HG03159 (cell line): ENCODE measurements around the gene CHPF2.

ENCODE experiments used
- ATAC-seq: cut with Tn5 transposase; IDR thresholded peaks from one replicate; pipeline ENCODE4 v1.9.1; 2021; ENCODE audit warnings: mild to moderate bottlenecking, moderate library complexity; ENCODE audit not compliant: unreplicated experiment

CHPF2 gene

DNA sequence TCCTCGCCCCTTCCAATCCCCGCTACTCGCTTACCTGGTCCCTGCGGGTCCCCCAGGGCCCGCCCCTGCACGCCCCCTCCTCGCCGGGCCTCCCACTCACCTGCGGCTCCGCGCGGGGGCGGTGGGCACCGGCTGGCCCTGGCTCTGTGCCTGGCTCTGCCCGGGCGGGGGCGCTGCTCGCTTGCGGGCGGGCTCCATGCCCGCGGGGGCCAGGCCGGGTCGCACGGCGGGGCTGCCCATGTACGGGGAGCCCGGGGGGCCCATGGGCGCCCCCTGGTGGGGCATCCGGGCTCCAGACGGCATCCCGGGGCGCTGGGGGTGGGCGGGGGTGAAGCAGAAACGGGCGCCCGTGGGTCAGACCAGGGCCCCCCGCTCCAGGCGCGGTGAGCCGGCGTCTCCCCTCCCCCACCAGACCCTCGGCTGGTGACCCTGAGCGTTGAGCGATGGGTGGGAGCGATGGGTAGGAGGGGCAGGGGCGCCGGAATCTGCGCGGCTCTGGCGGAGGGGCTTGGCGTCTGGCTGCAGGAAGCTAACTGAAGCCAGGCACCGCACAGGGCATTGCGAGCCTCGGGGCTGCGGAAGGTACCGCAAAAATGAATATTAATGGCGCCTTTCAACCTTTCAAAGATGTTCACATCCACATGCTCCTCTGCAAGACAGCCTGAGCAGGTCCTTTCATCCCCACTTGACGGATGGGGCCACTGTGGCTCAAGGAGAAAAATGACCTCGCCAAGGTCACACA is 13.2 kb downstream of the CHPF2 start:
- no peak for ATAC-seq

DNA sequence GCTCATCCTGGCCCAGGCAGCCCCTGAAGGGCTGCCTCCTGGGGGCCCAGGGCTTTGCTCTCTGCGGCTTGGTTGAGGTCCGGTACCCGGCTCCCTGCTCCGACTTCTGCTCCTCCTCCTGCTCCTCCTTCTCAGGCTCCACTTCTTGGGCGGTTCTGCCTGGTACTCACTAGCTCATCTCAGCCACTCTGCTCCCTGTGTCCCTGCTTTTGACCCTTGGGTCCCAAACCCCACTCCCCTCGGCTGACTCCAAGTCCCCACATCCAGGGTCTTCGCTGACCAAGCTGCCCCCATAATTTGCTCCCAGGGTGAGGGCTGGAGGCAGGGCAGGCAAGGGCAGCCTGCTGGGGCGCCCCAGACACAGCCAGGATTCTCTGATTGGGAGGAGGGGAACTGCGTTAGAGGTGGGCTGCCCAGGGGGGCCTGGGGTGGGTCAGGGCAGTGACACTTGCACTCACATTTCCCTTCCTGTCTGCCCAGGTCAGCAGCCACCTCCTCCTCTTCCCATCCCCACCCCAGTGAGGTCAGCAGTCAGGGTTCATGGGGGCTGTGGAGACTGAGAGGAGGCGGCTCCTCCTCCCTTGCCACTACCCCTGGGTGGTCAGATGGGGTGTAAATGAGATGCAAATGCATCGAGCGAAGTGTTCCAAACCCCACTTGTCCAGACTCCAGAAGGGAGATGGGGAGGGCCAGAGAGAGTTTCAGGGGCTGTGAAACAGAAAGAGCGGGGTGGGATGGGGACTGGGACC is 14.0 kb downstream of the CHPF2 start:
- no peak for ATAC-seq

DNA sequence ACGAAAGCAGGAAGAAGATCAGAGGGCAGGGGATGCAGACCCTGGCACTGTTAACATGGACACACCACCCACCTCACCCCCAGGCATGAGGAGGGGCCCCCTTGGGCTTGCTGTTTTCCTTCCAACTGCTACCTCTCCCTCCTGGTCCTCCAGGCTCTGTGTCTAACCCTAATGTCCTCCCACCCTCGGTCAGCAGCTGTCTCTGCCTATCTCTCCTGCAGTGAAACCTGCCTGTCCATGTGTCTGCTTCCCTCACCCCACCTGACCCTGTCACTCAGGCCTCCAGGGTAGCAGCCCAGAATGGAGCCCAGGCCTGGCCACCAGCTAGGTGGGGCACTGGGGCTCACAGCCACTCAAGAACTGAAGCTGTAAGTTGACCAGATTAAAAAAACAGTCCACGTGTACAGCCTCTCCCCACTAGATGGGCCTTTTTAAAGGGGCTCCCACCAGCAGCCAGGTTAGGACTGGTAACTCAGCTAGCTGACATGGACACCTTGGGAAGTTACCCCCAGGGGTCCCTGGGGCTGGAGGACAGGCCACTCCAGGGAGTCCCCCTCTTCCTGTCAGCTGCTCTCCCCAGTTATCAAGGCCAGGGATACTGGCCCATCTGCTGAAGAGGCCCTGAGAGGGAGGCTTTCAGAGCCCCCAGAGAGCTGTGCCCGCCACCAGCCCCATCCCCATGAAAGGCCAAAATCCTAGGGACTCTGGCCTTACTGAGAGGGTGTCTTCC is 14.7 kb downstream of the CHPF2 start:
- no peak for ATAC-seq

DNA sequence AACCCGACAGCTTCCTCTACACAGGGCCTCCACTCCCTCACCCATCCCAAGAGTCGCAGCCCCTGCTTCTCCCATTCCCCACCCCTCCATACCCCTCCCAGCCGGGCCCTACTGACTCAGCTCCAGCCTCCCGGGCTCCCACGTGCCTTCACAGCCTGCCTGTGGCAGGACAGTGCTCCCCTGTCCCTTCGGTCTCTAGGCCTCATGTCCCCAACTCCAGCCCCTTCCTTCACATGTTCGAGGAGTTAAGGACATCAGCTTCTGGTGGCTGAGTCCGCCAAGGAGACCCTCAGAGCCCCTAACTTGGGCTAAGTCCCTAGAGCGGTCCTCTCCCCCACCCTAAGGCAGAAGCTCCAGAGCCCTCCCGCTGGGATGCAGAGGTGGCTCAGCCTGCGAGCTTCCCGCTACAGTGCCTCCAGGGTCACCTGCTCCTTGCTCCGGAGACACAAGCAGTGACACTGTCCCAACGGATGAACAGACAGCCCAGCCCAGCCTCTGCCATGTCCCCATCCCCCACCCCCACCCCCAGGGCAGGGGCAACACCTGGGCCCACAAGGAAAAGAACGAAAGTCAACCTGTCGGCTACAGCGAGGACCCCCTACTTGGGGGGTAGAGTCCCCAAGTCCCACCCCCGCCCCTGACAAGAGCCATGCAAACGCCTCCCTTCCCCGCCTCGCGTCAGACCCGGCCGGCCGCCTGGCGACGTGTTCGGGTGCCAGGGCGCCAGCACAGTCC is 15.5 kb downstream of the CHPF2 start:
- no peak for ATAC-seq

DNA sequence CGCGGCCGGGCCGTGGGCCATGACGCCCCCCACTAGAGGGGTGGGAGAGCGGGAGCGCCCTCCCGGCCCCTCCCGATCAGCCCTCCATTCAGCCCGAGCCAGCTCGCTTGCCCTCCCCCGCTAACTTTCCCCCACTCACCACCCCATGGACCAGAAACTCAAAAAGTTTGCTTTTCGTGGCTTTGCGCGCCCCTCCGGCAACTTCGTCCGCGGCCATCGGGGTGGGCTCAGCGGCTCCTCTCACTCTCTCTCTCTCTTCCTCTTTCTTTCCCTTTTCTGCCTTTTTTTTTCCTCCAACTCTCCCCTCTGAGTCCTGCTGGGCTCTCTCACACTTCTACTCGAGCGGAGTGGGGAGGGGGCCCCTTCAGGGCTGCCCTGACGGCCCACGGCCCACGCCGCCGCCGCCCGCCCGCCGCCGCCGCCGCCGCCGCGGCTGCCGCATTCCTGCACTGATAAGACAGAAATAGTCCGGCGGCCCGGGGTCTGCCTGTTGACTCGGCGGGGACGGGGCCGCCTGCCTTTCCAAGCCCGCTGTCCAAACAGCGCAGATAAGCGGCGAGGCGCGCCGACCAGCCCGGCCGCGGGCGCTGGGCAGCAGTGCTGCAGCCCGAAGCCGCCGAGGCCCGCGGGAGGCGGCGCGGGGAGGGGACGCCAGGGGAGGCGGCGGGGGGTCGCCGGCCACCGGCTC is 16.2 kb downstream of the CHPF2 start, which contains the start of gene SMARCD3:
Gene SMARCD3, minus strand, starts transcription at position 349 of the 688 bp plus-strand sequence. Its CDS starts 132 bp downstream, at position 217.
- no peak for ATAC-seq

DNA sequence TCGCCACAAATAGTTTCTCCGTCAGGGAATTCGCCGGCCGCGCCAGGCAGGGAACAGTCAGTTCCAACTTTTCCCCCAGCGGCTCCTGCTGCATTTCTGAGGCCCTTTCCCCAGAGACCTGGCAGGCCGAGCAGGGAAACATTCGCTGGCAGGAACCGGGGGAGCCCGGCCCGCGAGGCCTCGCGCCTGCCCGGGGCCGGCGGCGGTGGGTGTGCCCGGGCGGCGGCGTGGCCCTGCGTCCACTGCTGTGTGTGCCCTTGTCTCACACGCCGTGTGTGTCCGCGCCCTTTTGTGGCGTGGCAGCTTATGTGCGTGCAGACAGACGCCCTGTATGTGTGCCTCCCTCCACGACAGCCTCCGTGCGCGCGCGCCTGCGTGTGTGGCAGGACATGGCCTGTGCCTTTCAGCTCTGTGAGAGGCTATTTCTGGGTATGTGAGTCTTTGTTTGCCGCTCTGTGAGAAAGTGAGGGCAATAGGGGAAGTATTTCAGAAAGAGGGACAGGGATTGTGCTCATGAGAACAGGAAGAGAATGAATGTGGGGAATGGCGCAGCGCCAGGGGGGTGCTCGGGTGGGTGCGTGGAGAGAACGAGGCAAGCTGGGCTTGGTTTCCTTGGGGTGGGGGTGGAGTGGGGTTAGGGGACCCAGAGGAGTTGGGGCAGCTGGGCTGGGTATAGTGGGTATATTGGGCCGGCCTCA is 16.9 kb downstream of the CHPF2 start:
- ATAC-seq = no peak

DNA sequence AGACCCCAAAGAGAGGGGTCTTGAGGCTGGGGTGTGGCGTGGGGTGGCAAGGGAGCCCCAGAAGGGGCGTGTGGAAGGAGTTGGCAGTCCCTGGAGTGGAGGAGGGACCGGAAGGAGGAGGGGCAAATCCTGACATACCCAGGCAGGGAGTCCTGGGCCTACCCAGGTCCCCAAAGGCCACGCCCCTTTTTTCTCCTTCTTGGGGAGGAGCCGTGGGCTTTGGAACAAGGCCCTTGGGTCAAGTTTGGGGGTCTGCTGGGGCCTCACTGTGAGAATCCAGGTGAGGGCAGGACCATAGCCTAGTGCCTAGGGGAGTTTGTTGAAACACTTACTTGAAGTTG is 17.4 kb downstream of the CHPF2 start:
- ATAC-seq = no peak

DNA sequence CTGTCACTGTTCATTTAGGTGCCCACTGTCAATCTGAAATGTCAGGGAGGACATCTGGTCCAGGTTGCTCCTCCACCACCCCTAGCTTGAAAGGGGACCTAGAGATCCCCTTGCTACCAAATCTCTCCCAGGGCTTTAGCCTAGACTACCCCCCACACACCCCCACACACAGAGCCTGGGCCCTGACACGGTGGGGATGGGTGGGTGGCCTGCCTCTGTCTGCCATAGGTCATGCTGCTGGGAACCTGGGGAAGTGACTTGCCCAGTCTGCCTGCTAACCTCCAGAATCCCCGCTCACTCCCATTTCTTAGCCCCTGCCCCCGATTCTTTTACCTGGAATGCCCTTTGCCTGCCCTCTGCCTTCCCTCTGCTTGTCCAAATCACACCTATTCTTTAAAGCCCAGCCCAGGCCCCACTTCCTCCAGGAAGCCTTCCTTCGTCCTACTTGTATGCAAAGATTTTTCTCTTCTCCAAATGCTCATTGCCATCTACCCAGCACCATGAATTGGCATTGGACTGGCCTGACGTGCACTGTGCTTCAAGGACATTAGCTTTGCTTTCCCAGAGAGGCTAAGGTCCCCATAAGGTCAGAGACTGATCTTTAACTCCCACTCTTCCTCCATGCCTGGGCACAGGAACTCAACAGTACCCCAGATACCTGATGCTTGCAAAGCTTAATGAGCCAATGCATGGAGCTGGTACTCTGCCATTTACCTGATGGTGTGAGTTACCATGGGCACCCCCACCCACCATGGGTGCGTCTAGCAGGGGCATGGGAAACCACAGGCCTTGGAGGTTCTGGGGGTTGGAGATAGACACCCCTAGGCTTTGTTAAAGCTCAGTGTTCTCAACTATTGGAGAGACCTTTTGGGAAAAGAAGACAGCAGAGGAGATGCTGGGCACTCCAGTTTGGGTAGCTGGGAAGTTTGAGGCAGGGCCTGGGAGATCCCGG is 18.2 kb downstream of the CHPF2 start:
- ATAC-seq = no peak

DNA sequence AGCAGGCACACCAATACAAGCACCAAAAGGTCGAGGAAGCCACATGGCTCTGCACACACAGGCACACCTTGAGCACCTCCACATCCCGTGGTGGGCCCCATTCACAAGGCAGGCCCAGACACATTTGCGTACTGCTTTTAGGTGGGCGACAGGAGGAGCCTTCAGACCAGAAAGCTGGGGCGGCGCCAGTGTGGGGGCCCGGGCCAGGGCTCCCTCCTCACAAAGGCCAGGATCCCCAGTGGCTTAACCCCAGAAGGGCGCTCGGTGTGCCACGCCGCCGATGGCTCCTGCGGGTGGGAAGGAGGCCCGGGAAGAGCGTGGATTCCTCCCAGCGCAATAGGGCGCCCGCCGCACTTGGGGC is 19.0 kb downstream of the CHPF2 start:
- ATAC-seq = no peak

DNA sequence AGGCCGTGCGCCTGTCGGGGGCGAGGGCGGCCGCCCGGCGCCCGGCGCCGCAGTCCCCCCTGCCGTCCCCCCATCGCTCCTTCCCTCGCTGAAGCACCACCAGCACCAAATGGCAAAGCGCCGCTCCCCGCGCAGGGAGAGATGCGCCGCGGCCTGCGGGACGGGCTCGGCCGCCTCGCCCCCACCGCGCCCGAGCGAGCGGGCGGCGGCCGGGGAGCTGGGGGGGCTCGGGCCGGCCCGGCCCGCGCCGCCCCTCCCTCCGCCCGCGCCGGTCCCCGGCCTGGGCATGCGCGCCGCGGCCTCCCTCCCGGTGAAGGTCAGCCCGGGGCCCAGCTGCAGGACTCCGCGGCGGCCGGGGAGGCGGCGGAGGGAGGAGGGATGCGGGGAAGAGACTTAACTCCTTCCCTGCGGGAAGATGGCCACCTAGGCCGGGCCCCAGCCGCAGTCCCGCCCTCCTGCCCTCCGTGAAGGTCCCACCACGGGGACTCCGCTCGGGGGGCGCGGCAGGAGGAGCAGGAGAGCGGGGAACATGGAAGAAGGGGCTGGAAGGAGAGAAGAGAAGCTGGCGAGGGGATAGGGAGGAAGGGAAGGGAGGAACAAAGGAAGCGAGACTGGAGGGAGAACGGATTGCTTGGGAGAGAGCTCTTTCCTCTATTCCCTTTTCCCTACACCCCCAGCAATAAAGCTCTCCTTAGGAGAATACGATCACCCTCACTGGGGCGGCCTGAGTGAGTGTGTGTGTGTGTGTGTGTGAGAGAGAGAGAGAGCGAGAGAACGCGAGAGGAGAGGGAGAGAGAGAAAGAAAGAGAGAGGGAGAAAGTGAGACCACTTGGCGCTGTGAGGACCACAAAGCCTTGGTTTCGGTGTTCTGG is 19.6 kb downstream of the CHPF2 start:
- no peak for ATAC-seq

DNA sequence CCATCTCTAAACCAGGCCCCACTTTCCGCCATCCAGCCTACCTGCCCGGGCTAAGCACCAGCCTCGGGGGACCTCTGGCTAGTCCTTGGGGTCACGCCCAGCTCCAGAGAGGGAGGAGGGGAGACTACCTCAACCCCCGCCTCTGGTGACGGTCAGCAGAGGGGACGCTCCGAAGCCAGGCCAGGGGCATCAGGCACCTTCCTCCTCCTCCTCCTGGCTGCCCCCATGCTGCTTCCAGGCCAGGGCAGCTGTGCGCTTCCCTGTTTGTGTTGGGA is 20.2 kb downstream of the CHPF2 start:
- no peak for ATAC-seq

DNA sequence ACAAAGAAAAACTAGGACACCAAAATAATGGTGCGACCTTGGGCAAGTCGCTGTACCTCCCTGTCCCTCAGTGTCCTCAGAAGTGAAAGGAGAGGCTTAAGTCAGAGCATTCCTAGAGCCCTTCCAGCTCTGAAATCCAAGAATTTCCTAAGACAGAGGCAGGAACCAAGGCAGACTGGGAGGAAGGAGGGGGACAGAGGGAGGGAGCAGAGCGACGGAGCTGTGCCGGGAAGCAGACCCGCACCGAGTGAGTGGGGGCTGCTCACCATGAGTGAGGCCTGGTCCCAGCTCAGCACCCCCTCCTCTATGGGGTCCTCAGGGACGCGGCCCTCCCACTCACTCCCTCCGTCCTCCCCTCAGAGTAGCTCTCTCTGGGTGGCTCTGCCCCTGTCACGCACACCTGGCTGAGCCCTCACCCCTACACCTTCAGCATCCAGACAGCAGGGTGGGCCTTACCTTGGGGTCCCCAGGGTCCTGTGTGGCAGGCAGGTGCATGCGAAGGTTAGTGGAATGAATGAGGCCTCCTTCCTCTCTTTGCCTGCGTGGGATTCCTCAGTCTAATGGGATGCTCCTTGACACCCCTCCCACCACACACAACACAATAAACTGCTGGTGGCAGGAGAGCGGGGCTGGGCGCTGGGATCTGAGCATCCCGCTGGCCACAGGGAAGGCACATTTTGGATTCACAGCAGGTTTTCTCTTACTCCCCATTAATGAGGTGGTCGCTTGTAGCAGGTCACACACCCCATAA is 20.9 kb downstream of the CHPF2 start:
- ATAC-seq = no peak

DNA sequence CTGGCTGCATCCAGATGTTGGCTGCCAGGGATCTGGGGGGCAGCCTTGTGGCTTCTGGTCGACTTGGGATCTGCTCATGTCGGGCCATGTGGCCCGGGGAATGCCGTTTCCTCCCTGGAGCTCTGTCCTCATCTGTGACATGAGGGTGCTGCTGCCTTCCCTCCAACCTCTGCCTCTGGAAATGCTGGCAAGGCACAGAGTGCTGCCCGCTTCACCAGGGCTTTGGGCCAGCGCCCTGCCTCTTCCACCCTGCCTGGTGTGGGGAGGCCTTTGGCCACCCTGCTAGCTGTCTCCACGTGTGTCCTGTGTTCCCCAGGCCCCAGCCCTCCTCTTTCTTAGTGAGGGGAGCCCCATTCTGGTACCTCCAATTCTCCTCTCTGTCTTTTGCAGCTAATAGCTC is 22.0 kb downstream of the CHPF2 start:
- ATAC-seq = no peak

DNA sequence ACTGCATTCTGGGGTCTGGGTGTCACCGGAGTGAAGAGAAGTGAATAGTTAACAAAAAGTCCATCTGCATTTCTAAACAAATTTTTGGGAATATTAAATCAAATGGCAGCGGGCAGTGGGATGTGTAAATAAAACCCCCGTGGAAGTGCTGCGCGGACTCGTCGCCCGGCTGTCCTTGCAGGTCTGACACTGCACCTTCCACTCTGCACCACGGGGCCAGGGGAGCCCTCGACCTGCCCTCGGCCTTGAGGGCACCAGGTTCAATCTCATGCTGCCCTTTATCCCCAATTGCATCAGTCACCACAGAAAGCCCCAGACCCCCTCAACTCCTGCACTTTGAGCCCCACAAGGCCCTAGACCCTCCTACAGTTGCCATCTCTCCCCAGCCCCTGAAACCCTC is 22.6 kb downstream of the CHPF2 start:
- no peak for ATAC-seq

DNA sequence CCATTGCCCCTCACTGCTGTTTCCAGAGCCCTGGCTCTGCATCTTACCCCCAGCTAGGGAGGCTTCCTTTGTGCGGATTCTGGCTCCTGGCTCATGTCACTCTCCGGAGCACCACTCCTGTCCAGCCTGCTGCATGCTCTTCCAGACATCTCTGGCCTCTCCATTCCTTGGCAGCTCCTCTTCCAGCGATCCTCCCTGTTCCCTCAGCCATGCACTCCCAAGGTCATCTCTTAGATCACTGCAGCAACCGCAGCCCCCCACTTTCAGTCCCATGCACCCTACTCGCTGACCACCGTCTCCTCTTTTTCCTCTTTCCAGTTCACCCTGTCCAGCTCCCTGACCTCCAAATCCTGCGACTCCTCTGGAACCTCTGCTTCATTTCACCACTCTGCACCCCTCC is 23.1 kb downstream of the CHPF2 start:
- no peak for ATAC-seq

DNA sequence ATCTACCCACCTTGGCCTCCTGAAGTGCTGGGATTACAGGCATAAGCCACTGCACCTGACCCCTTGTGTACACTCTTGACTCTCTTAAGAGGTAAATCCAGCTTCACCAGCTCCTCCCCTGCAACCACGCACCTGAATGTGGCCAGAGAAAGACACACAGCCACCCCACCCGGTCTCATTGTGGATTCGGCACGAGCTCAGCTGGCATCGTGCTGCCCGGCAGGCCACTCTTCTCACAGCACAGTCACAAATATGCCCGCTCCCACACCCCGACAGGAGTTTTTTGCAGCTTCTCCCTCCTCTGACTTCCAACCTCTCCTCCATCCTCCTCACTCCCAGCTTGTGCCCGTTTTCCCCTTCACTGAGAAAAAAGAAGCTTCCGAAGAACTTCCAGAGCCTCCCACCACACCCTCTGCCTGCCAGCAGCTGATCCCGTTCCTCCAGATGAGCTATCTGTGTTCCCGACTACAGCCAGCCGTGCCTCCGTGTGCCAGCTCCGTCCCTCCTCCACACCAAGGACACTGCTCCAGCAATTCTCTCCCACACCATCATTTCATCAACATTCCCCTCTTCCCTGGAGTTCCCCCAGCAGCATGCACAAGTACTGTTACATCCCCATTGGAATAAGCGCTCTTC is 24.2 kb downstream of the CHPF2 start:
- ATAC-seq = no peak

DNA sequence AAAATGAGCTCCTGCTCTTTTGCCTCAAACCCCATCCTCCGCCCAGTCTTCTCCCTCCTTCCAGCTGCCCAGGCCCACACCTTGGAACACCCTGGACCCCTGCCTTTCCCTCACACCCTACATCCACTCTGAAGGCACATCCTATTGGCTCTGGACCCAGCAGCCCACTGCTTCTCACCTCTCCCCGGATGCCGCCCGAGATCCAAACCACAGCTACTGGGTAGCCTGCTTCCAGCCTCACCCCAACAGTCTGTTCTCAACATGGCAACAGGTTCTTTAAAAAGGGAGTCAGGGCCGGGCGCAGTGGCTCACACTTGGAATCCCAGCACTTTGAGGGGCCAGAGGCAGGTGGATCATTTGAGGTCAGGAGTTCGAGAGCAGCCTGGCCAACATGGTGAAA is 25.7 kb downstream of the CHPF2 start:
- ATAC-seq = no peak
